ENCODE results near the gene CACTIN.

- TF ChIP-seq, protein P1, sequence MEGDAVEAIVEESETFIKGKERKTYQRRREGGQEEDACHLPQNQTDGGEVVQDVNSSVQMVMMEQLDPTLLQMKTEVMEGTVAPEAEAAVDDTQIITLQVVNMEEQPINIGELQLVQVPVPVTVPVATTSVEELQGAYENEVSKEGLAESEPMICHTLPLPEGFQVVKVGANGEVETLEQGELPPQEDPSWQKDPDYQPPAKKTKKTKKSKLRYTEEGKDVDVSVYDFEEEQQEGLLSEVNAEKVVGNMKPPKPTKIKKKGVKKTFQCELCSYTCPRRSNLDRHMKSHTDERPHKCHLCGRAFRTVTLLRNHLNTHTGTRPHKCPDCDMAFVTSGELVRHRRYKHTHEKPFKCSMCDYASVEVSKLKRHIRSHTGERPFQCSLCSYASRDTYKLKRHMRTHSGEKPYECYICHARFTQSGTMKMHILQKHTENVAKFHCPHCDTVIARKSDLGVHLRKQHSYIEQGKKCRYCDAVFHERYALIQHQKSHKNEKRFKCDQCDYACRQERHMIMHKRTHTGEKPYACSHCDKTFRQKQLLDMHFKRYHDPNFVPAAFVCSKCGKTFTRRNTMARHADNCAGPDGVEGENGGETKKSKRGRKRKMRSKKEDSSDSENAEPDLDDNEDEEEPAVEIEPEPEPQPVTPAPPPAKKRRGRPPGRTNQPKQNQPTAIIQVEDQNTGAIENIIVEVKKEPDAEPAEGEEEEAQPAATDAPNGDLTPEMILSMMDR (IDR thresholded peaks at IDR 0.05) = no peak
- no peak for TF ChIP-seq POLR2A (IDR thresholded peaks at IDR 0.05)
- TF ChIP-seq EP300 (IDR thresholded peaks at IDR 0.05) = no peak
These were observed 25.1 kb upstream of the CACTIN start for GRCh38 chr19:3651684-3652083.
